Astrocyte (in vitro differentiated cells and primary cell): ENCODE data around the gene C12orf43. TPM values are rescaled to one million over a fixed set of nuclear protein-coding genes. Genes with fewer than 3 reads are reported as not detected.

Source experiments
- DNase-seq: peaks from one replicate; pipeline ENCODE4 v3.0.0-alpha.2; 2010; ENCODE audit warnings: low read depth
- FAIRE-seq: peaks from 2 replicates; lab custom pipeline; 2011; peaks lifted over from hg19 to GRCh38; lab: Jason Lieb, UNC
- H2AFZ ChIP-seq: 2 replicates; pipeline ENCODE4 v1.6.0; 2012; ENCODE audit warnings: low read depth, low read length, inconsistent platforms
- H3K27ac ChIP-seq: 2 replicates; pipeline ENCODE4 v1.5.1; 2011; ENCODE audit warnings: low read depth, low read length, inconsistent platforms
- H3K27me3 ChIP-seq: 2 replicates; pipeline ENCODE4 v1.6.0; 2011; ENCODE audit warnings: low read length, inconsistent platforms; ENCODE audit not compliant: insufficient read depth
- H3K36me3 ChIP-seq: 2 replicates; pipeline ENCODE4 v1.5.1; 2011; ENCODE audit warnings: low read length, inconsistent platforms; ENCODE audit not compliant: insufficient read depth
- H3K4me1 ChIP-seq: 2 replicates; pipeline ENCODE4 v1.5.1; 2011; ENCODE audit warnings: low read length, inconsistent platforms; ENCODE audit not compliant: insufficient read depth
- H3K4me2 ChIP-seq: 2 replicates; pipeline ENCODE4 v1.6.0; 2012; ENCODE audit warnings: low read length, inconsistent platforms
- H3K4me3 ChIP-seq: 2 replicates; pipeline ENCODE4 v1.5.1; 2011; ENCODE audit warnings: low read depth, mild to moderate bottlenecking, low read length, inconsistent platforms; ENCODE audit not compliant: insufficient read depth
- H3K79me2 ChIP-seq: 2 replicates; pipeline ENCODE4 v1.6.0; 2012; ENCODE audit warnings: mild to moderate bottlenecking, low read length, inconsistent platforms; ENCODE audit not compliant: insufficient read depth
- H3K9ac ChIP-seq: 2 replicates; pipeline ENCODE4 v1.6.0; 2012; ENCODE audit warnings: mild to moderate bottlenecking, low read length, inconsistent platforms
- H3K9me3 ChIP-seq: 2 replicates; pipeline ENCODE4 v1.5.1; 2012; ENCODE audit warnings: low read depth, mild to moderate bottlenecking, low read length, inconsistent platforms; ENCODE audit not compliant: insufficient read depth
- H4K20me1 ChIP-seq: 2 replicates; pipeline ENCODE4 v1.6.0; 2012; ENCODE audit warnings: low read length, inconsistent platforms; ENCODE audit not compliant: insufficient read depth
- H3K27ac Mint-ChIP-seq: one replicate; pipeline ENCODE4 v1.8.0; 2021; ENCODE audit warnings: mild to moderate bottlenecking, mixed read lengths; ENCODE audit not compliant: unreplicated experiment
- H3K27me3 Mint-ChIP-seq: one replicate; pipeline ENCODE4 v1.8.0; 2021; ENCODE audit warnings: low read depth, mixed read lengths; ENCODE audit not compliant: unreplicated experiment
- H3K36me3 Mint-ChIP-seq: one replicate; pipeline ENCODE4 v1.8.0; 2021; ENCODE audit warnings: low read depth, mixed read lengths; ENCODE audit not compliant: unreplicated experiment
- H3K4me1 Mint-ChIP-seq: one replicate; pipeline ENCODE4 v1.8.0; 2021; ENCODE audit warnings: low read depth, mixed read lengths; ENCODE audit not compliant: unreplicated experiment
- H3K4me3 Mint-ChIP-seq: one replicate; pipeline ENCODE4 v1.8.0; 2021; ENCODE audit warnings: mild to moderate bottlenecking, moderate library complexity, mixed read lengths; ENCODE audit not compliant: unreplicated experiment
- H3K9me3 Mint-ChIP-seq: one replicate; pipeline ENCODE4 v1.8.0; 2021; ENCODE audit warnings: mild to moderate bottlenecking, mixed read lengths; ENCODE audit not compliant: unreplicated experiment
- CTCF ChIP-seq: IDR thresholded peaks from 2 replicates; pipeline ENCODE4 v1.5.1; 2011; ENCODE audit warnings: low read depth, mild to moderate bottlenecking, inconsistent platforms, low read length, moderate library complexity; ENCODE audit not compliant: insufficient read depth
- EZH2 ChIP-seq: IDR thresholded peaks from 2 replicates; pipeline ENCODE4 v1.6.1; 2012; ENCODE audit warnings: mild to moderate bottlenecking, low read length, inconsistent platforms; ENCODE audit not compliant: insufficient read depth
- total RNA-seq: library from RNA; stranded (reverse); gene quantifications from 2 replicates; pipeline ENCODE4 v1.2.1, GENCODE V29; 2021

The C12orf43 gene
- total RNA-seq, 1 donor from 2014 or later, result 16.2 TPM

DNA sequence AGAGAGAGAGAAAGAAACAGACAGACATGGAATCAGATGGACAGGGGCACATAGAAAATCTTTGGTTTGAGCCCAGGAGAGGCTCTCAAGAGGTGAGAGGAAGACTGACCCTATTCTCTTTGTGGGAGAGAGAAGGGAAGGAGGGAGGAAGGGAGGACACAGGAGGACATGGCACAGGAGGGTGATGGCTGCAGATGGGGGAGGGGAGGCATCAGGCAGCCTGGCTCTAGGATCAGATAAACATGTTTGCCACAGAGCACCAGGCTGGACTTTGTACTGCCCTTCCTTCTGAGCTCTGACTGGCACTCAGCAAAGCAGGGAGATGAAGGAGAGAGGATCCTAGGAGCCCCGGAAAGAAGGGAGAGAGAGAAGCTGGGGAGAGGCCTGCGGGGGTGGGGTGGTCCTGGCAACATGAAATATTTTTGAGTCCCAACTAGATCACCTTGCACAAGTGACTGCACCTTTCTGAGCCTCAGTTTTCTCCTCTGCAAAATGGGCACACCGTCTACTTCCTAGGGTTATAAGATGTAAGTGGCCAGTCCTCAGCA lies 31.9 kb downstream of the C12orf43 start:
- Histone ChIP-seq H3K36me3 (no peaks in the 10 kb centered on the region), H3K79me2 (no peaks in the 10 kb centered on the region), H3K4me3 (no peak overlapping the region), H3K27me3 (peaks cover 2% of the 10 kb centered on the region), H2AFZ (no peak overlapping the region), H3K4me1 (no peaks in the 10 kb centered on the region), H3K9me3 (no peaks in the 10 kb centered on the region), H3K27ac (no peak overlapping the region), H3K4me2 (no peak overlapping the region), H3K9ac (no peak overlapping the region), H4K20me1 (no peaks in the 10 kb centered on the region)
- Mint-ChIP-seq H3K36me3 (no peaks in the 10 kb centered on the region), H3K27ac (no peak overlapping the region), H3K4me3 (no peak overlapping the region), H3K9me3 (peaks cover 1% of the 10 kb centered on the region), H3K4me1 (no peaks in the 10 kb centered on the region), H3K27me3 (peaks cover 5% of the 10 kb centered on the region)
- no peak for TF ChIP-seq EZH2
- no peak for TF ChIP-seq CTCF
- FAIRE-seq (no peak), DNase-seq (no peak)

GRCh38 chr12:120983759-120984158 lies 32.5 kb downstream of the C12orf43 start:
- no peak overlapping the region for H3K4me2 ChIP-seq

More at GRCh38 chr12:120983759-120984158, 32.5 kb downstream of the C12orf43 start:
- TF ChIP-seq EZH2 (no peak), CTCF (no peak)
- DNase-seq, result no peak
- no peaks in the 10 kb centered on the region for H3K9me3 Mint-ChIP-seq
- Histone ChIP-seq H3K9me3 (no peaks in the 10 kb centered on the region), H4K20me1 (no peaks in the 10 kb centered on the region), H2AFZ (no peak overlapping the region), H3K4me3 (no peak overlapping the region), H3K27ac (no peak overlapping the region), H3K9ac (no peak overlapping the region), H3K4me1 (no peaks in the 10 kb centered on the region), H3K27me3 (peaks cover 2% of the 10 kb centered on the region), H3K36me3 (no peaks in the 10 kb centered on the region), H3K79me2 (no peaks in the 10 kb centered on the region)
- H3K27me3 Mint-ChIP-seq, result peaks cover 4% of the 10 kb centered on the region
- H3K27ac Mint-ChIP-seq, result no peak overlapping the region
- H3K36me3 Mint-ChIP-seq, result no peaks in the 10 kb centered on the region
- no peaks in the 10 kb centered on the region for H3K4me1 Mint-ChIP-seq
- H3K4me3 Mint-ChIP-seq, result no peak overlapping the region
- no peak for FAIRE-seq
